ENCODE data around the gene PAFAH1B2. TPM values are rescaled to one million over a fixed set of nuclear protein-coding genes. Genes with fewer than 3 reads are reported as not detected.
"Not testable (repeated sequence)": the region's sequence is repeated elsewhere in the genome, so short reads cannot be mapped to it uniquely, and the experiment has no call there.

PAFAH1B2 gene
- total and polyA plus RNA-seq, 10 of the 15 experiments (the other 5 are each of a cell fraction or from before 2014, with no cell fraction given): 17.6 to 64.8 (median 47.6) TPM

DNA sequence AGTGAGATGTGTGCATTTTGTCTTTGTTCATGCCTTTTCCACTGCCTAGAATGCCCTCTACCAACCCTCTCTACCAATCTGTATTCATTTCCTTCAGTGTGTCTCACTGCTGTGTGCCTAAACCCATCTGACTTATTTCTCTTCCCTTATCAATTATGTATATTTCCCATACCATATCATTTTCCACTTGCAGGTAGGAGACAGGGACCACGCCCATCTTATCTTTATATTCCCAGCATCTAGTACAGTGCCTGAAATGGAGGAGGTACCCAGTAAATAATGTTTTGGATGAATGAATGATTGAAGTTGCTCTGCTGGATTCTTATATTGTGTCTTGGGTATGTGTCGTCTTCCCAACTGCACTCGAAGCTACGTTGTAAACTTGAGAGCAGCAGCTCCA lies 9.1 kb upstream of the PAFAH1B2 start:
- H3K79me2 ChIP-seq (ENCODE audit: control insufficient read depth, insufficient read depth, low read length); H3K4me3 ChIP-seq; H3K4me2 ChIP-seq (ENCODE audit: control insufficient read depth, insufficient read depth); H4K20me1 ChIP-seq (ENCODE audit: control insufficient read depth, insufficient read depth); ATAC-seq; H3K36me3 ChIP-seq (ENCODE audit: control insufficient read depth in 2 of 2, insufficient read depth in 2 of 2, low read length in 1 of 2); CTCF ChIA-PET; POLR2A ChIA-PET; H3K9ac ChIP-seq (ENCODE audit: control insufficient read depth, insufficient read depth, low read length); H3K27me3 ChIP-seq (replicated peaks in 1 of 2; ENCODE audit: control insufficient read depth in 2 of 2, insufficient read depth in 2 of 2, low read length in 1 of 2); H3K9me3 ChIP-seq (replicated peaks; ENCODE audit: control insufficient read depth, insufficient read depth, low read length); H3K27ac ChIP-seq (ENCODE audit: control insufficient read depth, insufficient read depth); H2AFZ ChIP-seq (ENCODE audit: control insufficient read depth, low read depth, low read length); BruUV-seq (replicated peaks); SMC1A ChIA-PET (ENCODE audit: uncharacterized antibody, unreplicated experiment); H3K4me1 ChIP-seq (ENCODE audit: control insufficient read depth, insufficient read depth, low read length); FAIRE-seq; DNase-seq (ENCODE audit: low read depth, low spot score); RAD21 ChIA-PET (ENCODE audit: unreplicated experiment): not testable (repeated sequence)
- intact Hi-C loops (cut with micrococcal nuclease; ENCODE audit: unreplicated experiment) (loop anchor here (5.0 kb wide), 1 partner anchor 72 kb away; no protein-coding TSS in a partner anchor), in situ Hi-C loops (cut with MboI) (loop anchor here (5.0 kb wide), 1 partner anchor 72 kb away; no protein-coding TSS in a partner anchor)
- 0% methylated on average over 1 of the region's 4 CpGs for WGBS (ENCODE audit: insufficient coverage, insufficient replicate concordance, low lambda C conversion rate, missing lambda C conversion rate)

- H3K9me3 ChIP-seq (replicated peaks; ENCODE audit: control insufficient read depth, insufficient read depth, low read length); intact Hi-C loops (cut with micrococcal nuclease; ENCODE audit: unreplicated experiment); H3K4me3 ChIP-seq; H3K4me1 ChIP-seq (ENCODE audit: control insufficient read depth, insufficient read depth, low read length); POLR2A ChIA-PET; H3K27me3 ChIP-seq (replicated peaks in 1 of 2; ENCODE audit: control insufficient read depth in 2 of 2, insufficient read depth in 2 of 2, low read length in 1 of 2); CTCF ChIA-PET; H3K79me2 ChIP-seq (ENCODE audit: control insufficient read depth, insufficient read depth, low read length); RAD21 ChIA-PET (ENCODE audit: unreplicated experiment); DNase-seq (ENCODE audit: low read depth, low spot score); H3K36me3 ChIP-seq (ENCODE audit: control insufficient read depth in 2 of 2, insufficient read depth in 2 of 2, low read length in 1 of 2); H3K4me2 ChIP-seq (ENCODE audit: control insufficient read depth, insufficient read depth); H3K9ac ChIP-seq (ENCODE audit: control insufficient read depth, insufficient read depth, low read length); in situ Hi-C loops (cut with MboI); BruUV-seq (replicated peaks); ATAC-seq; FAIRE-seq; H2AFZ ChIP-seq (ENCODE audit: control insufficient read depth, low read depth, low read length); H3K27ac ChIP-seq (ENCODE audit: control insufficient read depth, insufficient read depth); SMC1A ChIA-PET (ENCODE audit: uncharacterized antibody, unreplicated experiment); H4K20me1 ChIP-seq (ENCODE audit: control insufficient read depth, insufficient read depth): not testable (repeated sequence)
- no CpG with 5 or more reads among the region's 15 CpGs for WGBS (ENCODE audit: insufficient coverage, insufficient replicate concordance, low lambda C conversion rate, missing lambda C conversion rate)
Measured at GRCh38 chr11:117137223-117138086, 6.6 kb upstream of the PAFAH1B2 start.
